Measurements from ENCODE around the gene EIF2AK3.

Gene EIF2AK3

DNA sequence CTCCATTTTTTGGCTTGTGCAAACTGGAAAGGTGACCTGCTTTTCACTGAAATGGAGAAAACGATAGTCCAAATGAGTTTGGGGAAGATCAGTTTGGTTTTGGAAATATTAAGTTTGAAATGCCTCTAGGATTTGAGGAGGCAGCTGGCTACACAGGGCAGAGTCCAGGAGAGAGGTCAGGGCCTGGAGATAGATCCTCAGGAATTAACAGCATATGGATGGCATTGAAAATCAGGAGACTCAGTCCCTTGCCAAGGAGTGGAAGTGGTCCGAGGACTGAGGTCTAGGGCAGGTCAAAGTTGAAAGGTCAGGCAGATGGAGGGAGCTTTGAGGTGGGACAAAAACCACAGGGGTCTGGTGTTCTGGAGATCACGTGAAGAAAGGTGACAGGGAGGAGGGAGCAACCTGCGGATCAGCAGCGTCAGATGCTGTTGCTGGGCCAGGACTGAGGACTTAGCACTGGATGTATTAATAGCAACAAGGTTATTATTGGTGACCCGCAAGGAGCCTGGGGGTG is 83.7 kb downstream of the EIF2AK3 start:
- DNase-seq (ENCODE audit: low spot score) = no peak

DNA sequence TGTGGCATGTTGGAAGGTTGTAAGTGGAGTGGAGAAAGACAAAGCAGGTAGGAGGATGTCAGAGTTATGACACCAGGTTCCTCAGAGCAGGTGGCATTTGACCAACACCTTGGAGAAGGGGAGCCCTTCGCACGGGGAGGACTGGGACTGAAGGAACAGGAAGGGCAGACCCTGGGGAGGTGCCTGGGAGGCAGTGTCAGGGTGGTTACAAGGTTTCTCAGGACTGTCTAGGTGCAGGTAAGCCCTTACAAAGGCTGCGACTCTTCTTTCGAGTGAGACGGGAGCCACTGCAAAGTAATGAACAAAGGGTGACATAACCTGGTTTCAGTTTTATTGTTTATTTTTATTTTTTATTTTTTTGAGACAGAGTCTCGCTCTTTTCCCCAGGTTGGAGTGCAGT is 84.6 kb downstream of the EIF2AK3 start:
- DNase-seq (ENCODE audit: low spot score) = no peak

DNA sequence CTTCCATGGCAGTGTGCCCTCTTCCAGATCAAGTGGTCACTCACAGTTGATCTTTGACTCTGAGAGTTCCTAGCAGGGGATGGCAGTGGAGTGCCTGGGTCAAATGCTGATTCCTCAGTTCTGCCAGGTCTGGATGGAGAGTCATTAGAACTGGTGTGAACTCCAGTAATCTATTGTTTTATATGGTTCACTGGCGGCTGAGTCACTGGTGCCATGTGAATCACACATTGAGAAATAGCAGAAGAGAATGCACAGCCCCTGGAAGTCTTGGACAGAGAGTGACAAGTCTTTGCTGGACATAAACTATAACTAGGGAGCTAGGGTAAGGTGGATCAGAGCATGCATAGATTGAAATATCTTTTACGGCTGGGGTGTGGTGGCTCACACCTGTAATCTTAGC is 86.9 kb downstream of the EIF2AK3 start:
- no peak for DNase-seq (ENCODE audit: low spot score)

DNA sequence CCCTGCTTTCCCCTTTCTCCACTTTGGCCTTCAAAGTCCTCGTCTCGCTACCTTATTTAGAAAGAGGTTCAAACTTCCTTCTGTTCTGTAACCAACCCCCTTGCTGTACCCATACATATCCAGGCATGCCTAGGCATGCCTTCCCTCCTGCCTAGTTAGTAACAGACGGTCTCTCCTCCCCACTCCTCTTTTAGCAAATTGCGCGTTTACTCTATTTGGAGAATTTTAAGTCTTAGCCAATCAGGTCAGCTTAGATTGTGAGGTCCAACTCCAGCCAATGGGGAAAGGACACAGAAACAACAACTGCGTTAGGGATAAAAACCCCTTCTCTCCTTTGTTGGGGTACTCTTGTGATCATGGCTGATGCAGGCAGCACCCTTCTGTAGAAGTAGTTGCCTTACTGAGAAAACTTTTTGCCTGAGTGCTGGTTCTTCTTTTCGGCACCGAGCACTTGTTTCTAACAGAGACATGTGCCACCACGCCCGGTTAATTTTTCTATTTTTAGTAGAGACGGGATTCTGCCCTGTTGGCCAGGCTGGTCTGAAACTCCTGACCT is 88.8 kb downstream of the EIF2AK3 start:
- DNase-seq (ENCODE audit: low spot score) = no peak

DNA sequence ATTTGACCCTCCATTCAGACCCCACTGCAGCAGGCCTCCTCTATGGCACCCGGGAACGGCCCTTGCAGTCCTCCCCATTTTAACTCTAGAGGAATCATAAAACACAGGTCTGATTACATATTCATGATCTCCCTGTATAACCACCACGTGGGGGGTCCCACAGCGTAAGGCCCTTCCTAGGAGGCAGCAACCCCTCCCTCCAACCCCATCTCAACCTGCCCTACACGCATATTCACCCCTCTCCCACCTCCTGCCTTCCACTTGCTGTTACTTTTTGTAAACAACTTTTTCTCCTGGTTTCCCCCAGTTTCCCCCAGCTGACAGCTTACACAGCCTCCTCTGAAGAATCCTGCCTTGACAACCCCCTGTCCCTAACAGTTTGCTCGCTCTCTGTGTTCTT is 89.6 kb downstream of the EIF2AK3 start:
- no peak for DNase-seq (ENCODE audit: low spot score)

DNA sequence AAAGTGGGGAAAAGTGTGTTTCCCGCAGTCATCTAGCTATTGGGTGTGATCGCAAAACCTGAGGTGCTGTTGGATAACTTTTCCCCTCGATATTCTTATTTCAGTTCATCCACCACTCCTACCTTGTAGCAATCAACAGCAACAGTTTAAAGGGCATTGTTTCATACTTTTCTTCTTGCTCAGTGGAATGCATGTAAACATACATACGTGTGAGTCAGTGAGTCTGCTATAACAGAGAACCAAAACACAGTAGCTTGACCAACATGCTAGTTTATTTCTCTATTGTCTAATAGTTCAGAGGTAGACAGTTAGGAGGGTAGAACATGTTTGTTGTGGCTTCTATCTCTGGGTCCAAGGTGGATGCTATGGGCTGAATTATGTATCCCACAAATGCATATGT is 97.2 kb downstream of the EIF2AK3 start:
- no peak for DNase-seq (ENCODE audit: low spot score)

DNA sequence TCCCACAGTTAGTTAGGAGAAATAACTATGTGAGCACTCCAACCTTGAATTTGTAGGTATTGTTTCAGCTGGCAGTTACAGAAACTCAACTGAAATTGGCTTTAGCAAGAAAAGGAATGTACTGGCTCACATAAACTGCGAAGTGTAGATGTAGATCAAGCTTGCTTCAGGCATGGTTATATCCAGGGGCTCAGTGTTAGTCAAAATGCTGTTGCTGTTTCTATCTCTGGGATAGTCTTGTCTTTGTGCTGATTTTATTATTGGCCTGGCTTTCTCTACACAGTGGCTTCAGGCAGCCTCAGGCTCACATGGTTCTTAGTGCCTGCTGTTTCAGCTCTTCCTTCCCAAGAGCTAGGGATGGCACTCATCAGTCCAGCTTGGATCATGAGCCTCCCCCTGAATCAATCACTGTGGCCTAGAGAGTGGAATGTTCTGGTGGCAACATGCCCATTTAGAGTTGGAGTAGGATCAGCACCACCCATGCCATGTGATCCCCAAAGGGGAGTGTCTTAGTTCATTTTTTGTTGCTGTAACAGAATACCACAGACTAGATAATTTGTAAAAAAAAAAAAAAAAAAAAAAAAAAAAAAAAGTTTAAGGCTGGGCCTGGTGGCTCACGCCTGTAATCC is 105.7 kb downstream of the EIF2AK3 start:
- DNase-seq (ENCODE audit: low spot score) = no peak

DNA sequence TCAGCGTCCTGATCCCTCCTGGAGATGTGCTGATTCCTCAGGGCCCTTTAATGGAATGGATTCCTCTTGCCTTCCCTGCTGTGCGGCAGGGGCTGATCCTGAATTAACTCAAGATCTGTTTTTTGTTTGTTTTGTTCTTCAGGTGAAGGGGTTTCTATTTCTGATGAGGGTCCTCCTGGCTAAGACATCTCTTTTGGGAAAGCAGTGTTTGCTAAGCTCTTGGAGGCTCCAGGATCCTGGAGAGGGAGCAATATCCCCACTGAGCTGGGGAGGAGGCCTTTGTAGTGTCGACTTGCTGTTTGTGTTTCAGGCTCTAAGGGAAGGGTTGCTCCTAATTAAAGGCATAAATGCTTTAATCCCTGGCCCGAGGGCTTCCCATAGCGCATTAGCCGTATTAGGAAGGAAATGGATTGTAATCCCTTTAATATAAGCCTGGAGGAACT is 109.5 kb downstream of the EIF2AK3 start:
- DNase-seq (ENCODE audit: low spot score) = no peak

Measured in SK-N-DZ (cell line).